ENCODE data around the gene VNN1. TPM values are rescaled to one million over a fixed set of nuclear protein-coding genes. Genes with fewer than 3 reads are reported as not detected.

Gene VNN1
- total and polyA plus RNA-seq, 2 donors (not counting 3 experiments of a cell fraction or from before 2014, with no cell fraction given) = not detected

- no peak for TF ChIP-seq JUN (IDR thresholded peaks at IDR 0.05; ENCODE audit: borderline replicate concordance, insufficient read depth, insufficient read length, low read depth)
- TF ChIP-seq MAX (IDR thresholded peaks at IDR 0.05; ENCODE audit: insufficient read depth, insufficient read length) = no peak
- no peak for TF ChIP-seq MYC (IDR thresholded peaks at IDR 0.05; ENCODE audit: low read depth, low read length)
- TF ChIP-seq CTCF (IDR thresholded peaks at IDR 0.05; ENCODE audit: extremely low read depth in 1 of 2, insufficient read depth in 1 of 2, low read depth in 1 of 2, low read length in 2 of 2) = no peak
- no peak for TF ChIP-seq FOS (IDR thresholded peaks at IDR 0.05; ENCODE audit: borderline replicate concordance, insufficient read depth, low read length)
- no peak for TF ChIP-seq POLR2AphosphoS5 (IDR thresholded peaks at IDR 0.05; ENCODE audit: insufficient read depth, low read depth, low read length)
- TF ChIP-seq EZH2 (IDR thresholded peaks at IDR 0.05; ENCODE audit: borderline replicate concordance, low read depth, low read length, severe bottlenecking) = no peak
- Histone ChIP-seq H3K4me1 (ENCODE audit: control insufficient read depth, extremely low read depth, insufficient read depth, low read length) (peaks cover 2% of the 10 kb centered on the region), H3K36me3 (ENCODE audit: control insufficient read depth in 2 of 2, extremely low read depth in 1 of 2, insufficient read depth in 2 of 2, low read length in 2 of 2) (no peaks in the 10 kb centered on the region), H3K9me1 (replicated peaks; ENCODE audit: control insufficient read depth, extremely low read depth, insufficient read depth, low read length) (no peaks in the 10 kb centered on the region), H3K9me3 (replicated peaks; ENCODE audit: control insufficient read depth, insufficient read depth, low read length) (no peaks in the 10 kb centered on the region), H3K79me2 (ENCODE audit: control insufficient read depth, insufficient read depth, low read length) (no peaks in the 10 kb centered on the region), H3K27ac (ENCODE audit: insufficient read depth, low read depth, low read length) (no peak overlapping the region), H3K27me3 (ENCODE audit: control insufficient read depth in 2 of 2, insufficient read depth in 2 of 2, low read length in 2 of 2) (no peaks in the 10 kb centered on the region), H3K9ac (replicated peaks; ENCODE audit: extremely low read depth, insufficient read depth, low read length) (no peak overlapping the region), H3K4me2 (ENCODE audit: insufficient read depth, low read length) (no peak overlapping the region), H2AFZ (ENCODE audit: low read depth, low read length) (no peak overlapping the region), H4K20me1 (replicated peaks; ENCODE audit: control insufficient read depth, extremely low read depth, insufficient read depth, low read length) (no peaks in the 10 kb centered on the region), H3K4me3 (replicated peaks in 1 of 3; ENCODE audit: insufficient read depth in 1 of 3, low read depth in 1 of 3, low read length in 3 of 3) (no peak overlapping the region)
- CTCF ChIA-PET = interaction anchor here (1.2 to 8.0 kb wide), 2 partner anchors 19 to 126 kb away, joined by 3 to 154 read pairs; partner anchors contain the start of gene SLC18B1
- FAIRE-seq (no peak), DNase-seq (ENCODE audit: low read depth, low spot score) (no peak)
- dilution Hi-C loops (cut with MboI; ENCODE audit: extremely low pct_ligation_motif_present, low sequenced_read_pairs) (no loop called here), intact Hi-C loops (cut with micrococcal nuclease) (no loop called here)
- POLR2A ChIA-PET = no interaction called here
- no TSS peak for BruUV-seq (replicated peaks)
Observed at GRCh38 chr6:132673376-132674094, 40.3 kb downstream of the VNN1 start.

All from endothelial cell of umbilical vein (primary cell).